NCI-H82 (cell line): ENCODE measurements around the gene EP400.
A peak's percentile ranks its signal among the peaks of the same experiment; 100 is the strongest.

Experiments
- DNase-seq: peaks from one replicate; lab custom pipeline; 2025; lab: John Stamatoyannopoulos, UW

Gene EP400

DNA sequence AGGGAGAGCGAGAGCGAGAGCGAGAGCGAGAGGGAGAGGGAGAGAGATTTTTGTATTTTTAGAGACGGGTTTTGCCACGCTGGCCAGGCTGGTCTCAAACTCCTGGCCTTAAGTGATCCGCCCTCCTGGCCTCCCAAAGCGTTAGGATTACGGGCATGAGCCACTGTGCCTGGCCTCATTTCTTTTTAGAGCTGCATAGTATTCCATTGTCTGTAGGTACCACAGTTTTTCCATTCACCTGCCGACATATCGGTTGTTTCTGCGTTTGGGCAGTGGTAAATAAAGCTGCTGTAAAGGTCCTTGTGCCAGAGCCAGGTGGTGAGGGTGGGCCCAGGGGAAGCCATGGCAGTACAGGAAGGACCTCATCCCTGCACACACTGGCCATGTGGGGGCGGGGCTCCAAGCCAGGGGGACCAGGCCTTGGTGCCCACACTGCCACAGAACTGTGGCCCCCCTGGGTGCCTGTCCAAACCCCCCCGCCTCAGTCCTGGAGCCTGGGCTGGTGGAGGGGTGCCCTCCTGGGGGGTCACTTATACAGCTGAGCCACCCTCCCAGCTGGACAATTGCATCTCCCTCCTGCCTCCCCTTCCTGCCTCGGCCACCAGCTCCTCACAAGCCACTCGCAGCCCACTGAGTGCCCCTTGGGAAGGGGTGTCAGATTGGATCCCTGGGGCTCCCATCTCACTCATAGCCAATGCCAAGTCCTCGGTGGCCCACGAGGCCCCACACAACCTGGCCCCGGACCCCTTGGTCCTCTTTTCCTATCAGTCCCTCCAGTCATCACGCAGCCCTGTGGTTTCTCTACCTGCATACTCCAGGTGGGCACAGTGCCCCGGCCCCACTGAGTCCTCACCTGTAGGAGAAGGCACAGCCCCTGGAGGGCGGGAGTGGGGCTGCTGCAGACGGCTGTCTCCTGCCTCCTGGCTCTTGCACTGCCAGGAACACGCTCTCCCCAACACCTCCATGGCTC, 22.3 kb upstream of the EP400 start:
- DNase-seq, result peak; percentile 41

DNA sequence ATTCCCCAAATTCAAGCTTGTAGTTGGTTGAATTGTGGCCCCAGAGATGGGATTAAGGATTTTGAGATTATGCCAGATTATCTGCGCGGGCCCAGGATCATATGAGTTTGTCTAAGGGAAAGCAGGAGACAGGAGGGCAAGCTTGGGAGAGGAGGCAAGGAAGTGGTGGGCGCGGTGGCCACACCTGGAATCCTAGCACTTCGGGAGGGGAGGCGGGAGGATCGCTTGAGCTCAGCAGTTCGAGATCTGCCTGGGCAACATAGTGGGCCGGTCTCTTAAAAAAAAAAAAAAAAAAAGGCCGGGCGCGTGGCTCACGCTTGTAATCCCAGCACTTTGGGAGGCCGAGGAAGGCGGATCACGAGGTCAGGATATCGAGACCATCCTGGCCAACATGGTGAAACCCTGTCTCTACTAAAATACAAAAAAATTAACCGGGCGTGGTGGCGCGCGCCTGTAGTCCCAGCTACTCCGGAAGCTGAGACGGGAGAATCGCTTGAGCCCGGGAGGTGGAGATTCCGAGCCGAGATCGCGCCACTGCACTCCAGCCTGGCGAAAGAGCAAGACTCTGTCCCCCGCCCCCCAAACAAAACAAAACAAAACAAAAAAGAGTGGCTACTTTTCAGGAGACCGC, 21.5 kb upstream of the EP400 start:
- DNase-seq, result peak; percentile 88

DNA sequence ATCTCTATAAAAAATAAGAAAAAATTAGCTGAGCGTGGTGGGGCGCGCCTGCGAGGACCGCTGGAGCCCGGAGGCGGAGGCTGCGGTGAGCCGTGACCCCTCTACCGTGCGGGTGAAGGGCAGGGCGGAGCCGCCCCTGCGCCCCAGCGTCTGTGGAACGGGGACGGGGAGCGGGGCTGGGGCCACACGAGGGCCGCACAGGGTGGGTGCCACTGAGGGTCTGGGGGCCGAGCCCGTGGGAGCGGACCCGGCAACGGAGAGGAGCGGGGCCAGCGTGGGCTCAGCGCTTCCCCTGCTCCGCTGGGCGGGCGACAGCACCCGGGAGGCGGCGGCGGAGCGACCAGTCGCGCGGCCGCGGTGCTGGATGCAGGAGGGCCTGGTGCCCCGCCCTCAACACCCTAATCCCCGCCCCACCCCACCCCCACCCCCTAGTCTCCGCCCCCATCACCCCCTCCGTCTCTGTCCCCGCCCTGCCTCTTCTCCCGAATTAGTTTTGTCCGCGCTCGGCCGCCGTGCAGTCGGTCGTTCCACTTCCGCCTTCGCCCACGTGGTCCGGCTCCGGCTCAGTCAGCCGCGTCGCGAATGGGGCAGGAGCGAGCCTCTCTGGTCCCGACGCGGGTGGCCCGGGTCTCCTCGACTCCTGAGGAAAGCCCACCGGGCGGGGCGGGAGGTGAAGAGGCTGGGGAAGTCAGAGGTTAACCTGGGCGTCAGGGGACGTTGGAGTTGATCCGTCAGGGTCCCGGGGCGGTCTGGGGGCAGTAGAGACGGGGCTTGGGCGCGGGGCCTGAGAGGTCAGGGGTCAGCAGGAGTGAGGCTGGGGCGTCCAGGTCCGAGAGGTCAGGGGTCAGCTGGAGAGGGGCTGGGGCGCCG, 20.8 kb upstream of the EP400 start, which contains the start of gene PUS1:
Gene PUS1, plus strand, starts transcription at position 566 of the 870 bp plus-strand sequence. CDS start 447 bp downstream, outside the sequence.
- DNase-seq, result peak; percentile 98

- peak; percentile 41 for DNase-seq
Measured at GRCh38 chr12:131929581-131930456, 19.9 kb upstream of the EP400 start.

- no peak for DNase-seq
Measured at GRCh38 chr12:131930510-131930909, 19.2 kb upstream of the EP400 start.

DNA sequence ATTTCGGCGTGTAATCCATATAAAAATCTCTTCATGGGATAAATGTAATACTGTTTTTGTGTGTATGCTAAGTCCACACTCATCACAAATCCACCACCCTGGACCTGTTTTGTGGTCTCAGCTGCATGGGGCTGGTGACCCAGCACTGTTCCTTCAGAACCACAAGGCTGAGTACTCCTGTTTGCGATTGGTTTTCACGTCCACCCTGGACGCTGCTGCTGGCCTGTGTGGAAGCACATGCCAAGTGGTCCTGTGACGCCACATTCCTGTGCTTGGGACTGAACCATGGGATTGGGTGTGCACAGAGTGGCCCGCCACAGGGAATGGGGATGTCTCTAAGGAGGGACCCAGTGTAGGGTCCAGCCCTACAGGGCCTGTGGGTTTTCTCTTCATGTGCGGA, 16.4 kb upstream of the EP400 start:
- no peak for DNase-seq

GRCh38 chr12:131934535-131934934, 15.2 kb upstream of the EP400 start:
- DNase-seq, result no peak

DNA sequence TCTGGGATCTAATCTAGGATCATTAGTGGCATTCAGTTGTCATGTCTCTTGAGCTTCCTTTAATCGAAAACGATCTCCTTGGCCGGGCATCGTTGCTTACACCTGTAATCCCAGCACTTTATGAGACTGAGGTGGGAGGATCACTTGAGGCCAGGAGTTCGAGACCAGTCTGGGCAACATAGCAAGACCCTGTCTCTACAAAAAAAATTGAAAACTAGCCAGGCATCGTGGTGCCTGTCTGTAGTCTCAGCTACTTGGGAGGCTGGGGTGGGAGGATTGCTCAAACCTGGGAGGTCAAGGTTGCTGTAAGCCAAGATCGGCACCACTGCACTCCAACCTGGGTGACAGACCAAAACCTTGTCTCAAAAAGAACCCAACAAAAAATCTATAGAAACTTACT, 11.7 kb upstream of the EP400 start:
- DNase-seq, result no peak

- DNase-seq, result no peak
Measured at GRCh38 chr12:131939007-131939406, 10.7 kb upstream of the EP400 start.

GRCh38 chr12:131940141-131940547, 9.6 kb upstream of the EP400 start:
- no peak for DNase-seq

GRCh38 chr12:131941116-131941986, 8.4 kb upstream of the EP400 start:
- DNase-seq, result no peak

DNA sequence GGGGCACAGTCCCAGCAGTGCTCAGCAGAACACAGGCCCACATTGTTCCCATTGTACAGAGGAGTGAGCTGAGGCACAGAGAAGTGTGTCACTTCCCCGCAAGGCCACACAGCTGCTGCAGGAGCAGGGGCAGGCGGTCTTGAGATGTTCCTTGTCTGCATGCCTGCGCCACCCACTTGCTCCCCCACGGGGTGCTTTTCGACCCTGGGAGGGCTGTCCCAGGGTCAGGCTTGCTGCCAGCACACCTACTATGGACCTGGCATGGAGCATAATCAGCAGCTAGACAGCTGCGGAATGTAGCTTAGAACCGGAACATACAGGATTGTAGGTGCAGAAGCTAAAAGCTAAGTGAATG, 7.8 kb upstream of the EP400 start:
- DNase-seq, result no peak

DNA sequence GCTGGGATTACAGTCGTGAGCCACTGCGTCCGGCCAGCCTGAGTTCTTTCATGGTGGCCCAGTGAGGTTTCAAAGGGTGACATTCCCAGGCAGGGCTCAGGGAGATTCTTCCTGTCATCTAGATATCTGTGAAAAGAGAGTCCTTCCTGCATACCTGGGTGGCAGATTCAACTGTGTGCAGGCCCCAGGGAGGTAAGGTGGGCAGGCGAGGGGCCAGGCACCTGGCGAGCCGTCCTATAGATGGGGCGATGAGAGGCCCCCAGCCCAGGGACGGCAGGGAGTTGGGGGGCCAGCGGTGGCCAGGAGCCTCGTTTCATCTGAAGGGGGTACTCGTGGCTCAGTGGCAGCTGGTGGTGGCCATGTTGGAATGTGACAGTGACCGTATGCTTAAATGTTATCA, 7.1 kb upstream of the EP400 start:
- DNase-seq, result no peak

GRCh38 chr12:131943389-131943788, 6.4 kb upstream of the EP400 start:
- no peak for DNase-seq

GRCh38 chr12:131943876-131944275, 5.9 kb upstream of the EP400 start:
- DNase-seq, result no peak

DNA sequence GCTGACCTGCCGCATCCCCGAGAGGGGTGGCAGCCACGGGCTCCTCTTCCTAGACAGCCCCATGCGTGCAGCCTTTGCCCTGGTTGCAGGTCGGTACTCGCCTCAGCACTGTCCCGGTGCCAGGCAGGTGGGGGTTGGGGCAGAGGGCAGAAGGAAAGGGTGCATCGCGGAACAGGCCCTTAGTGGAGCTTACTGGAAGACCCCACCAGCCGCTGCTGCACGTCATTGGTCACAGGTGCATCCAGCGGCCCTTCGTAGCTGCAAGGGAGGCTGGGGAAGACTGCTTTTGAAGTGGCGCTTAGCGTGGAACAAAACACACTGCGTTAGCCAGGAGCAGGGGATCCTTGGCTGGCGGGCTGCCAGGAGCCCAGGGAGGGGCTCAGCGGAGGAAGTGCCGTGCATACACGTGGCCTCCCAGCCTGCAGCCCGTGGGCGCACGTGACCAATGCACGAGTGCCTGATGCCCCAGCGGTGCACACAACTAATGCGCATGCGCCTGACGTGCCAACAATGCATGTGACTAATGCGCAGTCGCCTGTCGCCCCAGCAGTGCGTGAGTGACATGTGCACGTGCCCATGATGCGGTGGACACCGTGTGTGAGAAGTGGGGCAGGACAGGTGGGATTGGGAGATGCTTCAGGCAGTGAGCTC, 5.0 kb upstream of the EP400 start:
- peak; percentile 40 for DNase-seq

DNA sequence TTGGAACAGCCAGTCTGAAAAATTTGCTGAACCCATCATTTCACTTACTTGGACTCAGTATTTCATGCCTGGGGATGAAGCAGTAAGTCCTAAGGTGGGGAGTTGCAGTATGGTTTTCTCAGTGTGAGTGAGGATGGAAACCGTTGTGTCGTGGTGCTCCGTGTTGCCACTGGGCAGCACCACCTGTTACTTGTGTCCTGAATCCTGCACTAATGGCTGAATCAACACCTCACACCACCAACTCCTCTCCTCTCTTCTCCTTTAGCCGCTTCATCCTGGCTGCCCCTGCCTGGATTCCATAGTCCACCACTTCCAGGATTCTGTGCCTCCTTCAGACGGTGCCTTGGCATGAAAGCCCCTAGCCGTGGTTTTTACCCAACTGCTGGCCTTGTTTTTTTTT, 3.0 kb upstream of the EP400 start:
- no peak for DNase-seq

DNA sequence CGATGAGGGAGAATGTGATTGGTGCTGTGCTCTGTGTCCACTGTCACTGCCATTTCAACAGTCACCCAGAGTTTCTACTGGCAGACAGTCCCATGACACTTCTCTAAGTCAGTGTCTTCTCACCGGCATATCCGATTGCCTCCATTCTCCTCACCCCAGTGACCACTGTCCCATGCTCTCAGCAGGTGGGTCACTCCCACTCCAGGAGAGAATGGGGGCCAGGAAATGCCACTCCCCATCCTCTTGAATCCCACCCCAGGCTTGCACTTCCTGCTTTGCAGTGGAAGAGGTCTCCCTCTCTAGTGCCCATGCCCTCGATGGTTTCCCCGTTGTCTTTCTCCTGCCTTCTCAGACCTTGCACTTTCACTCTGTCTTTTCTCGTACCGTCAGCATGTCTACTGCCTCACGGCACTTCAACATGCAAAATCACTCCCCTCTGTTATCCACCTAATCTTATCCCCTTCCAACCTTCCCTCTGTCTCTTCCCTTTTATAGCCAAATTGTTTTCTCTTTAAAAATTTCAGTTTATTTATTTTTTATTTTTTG, 2.2 kb upstream of the EP400 start:
- peak; percentile 47 for DNase-seq

- DNase-seq, result no peak
Measured at GRCh38 chr12:131948166-131948712, 1.5 kb upstream of the EP400 start.
